ENCODE data around the gene GRIP1.
"Not testable (repeated sequence)": the region's sequence is repeated elsewhere in the genome, so short reads cannot be mapped to it uniquely, and the experiment has no call there.

GRIP1 gene

GRCh38 chr12:66508025-66508424 lies 170.9 kb downstream of the GRIP1 start:
- no peak for TF ChIP-seq CTCF (IDR thresholded peaks at IDR 0.05; ENCODE audit: low read depth, low read length)

GRCh38 chr12:66503746-66504145 lies 175.1 kb downstream of the GRIP1 start:
- no peak for TF ChIP-seq CTCF (IDR thresholded peaks at IDR 0.05; ENCODE audit: low read depth, low read length)
- no peak overlapping the region for H3K4me3 ChIP-seq (ENCODE audit: low read depth, low read length)

More at GRCh38 chr12:66508025-66508424, 170.9 kb downstream of the GRIP1 start:
- H3K4me3 ChIP-seq (ENCODE audit: low read depth, low read length), result no peak overlapping the region

- no peak overlapping the region for H3K4me3 ChIP-seq (ENCODE audit: low read depth, low read length)
- no peak for TF ChIP-seq CTCF (IDR thresholded peaks at IDR 0.05; ENCODE audit: low read depth, low read length)
Observed at GRCh38 chr12:66502911-66503310, 176.0 kb downstream of the GRIP1 start.

- no peak for TF ChIP-seq CTCF (IDR thresholded peaks at IDR 0.05; ENCODE audit: low read depth, low read length)
- no peak overlapping the region for H3K4me3 ChIP-seq (ENCODE audit: low read depth, low read length)
Observed at GRCh38 chr12:66500841-66501240, 178.0 kb downstream of the GRIP1 start.

- H3K4me3 ChIP-seq (ENCODE audit: low read depth, low read length), result no peak overlapping the region
- no peak for TF ChIP-seq CTCF (IDR thresholded peaks at IDR 0.05; ENCODE audit: low read depth, low read length)
Observed at GRCh38 chr12:66500091-66500490, 178.8 kb downstream of the GRIP1 start.

- TF ChIP-seq CTCF (IDR thresholded peaks at IDR 0.05; ENCODE audit: low read depth, low read length), result no peak
- H3K4me3 ChIP-seq (ENCODE audit: low read depth, low read length), result no peak overlapping the region
Observed at GRCh38 chr12:66499000-66499399, 179.9 kb downstream of the GRIP1 start.

- H3K4me3 ChIP-seq (ENCODE audit: low read depth, low read length), result not testable (repeated sequence)
Observed at GRCh38 chr12:66498059-66498458, 180.8 kb downstream of the GRIP1 start.
